Common myeloid progenitor, CD34-positive (primary cell): ENCODE data around the gene AGAP1.

Experiments
- CTCF ChIA-PET: fragments of 350-600 bp; sonication (Branson Sonifier 250); formaldehyde crosslinking; loops from one replicate; lab custom pipeline; 2021; ENCODE audit warnings: antibody characterized with exemption; lab: Charles Lee
- POLR2A ChIA-PET: fragments of 350-600 bp; sonication (Branson Sonifier 250); formaldehyde crosslinking; loops from one replicate; lab custom pipeline; 2021; ENCODE audit warnings: antibody characterized with exemption; lab: Charles Lee
- DNase-seq, 3 donors: peaks; one replicate each; pipeline versions ENCODE4 v3.0.0 to v3.0.0-alpha.2; 2013
- H3K27ac ChIP-seq, 2 experiments: 1 replicate in 1 of 2; 2 replicates in 1 of 2; pipeline ENCODE4 v1.7.0; 2013; ENCODE audit warnings: inconsistent platforms in 2 of 2, low read length in 2 of 2, mild to moderate bottlenecking in 2 of 2, low read depth in 1 of 2, moderate library complexity in 1 of 2; ENCODE audit not compliant: severe bottlenecking in 2 of 2, insufficient read depth in 1 of 2, poor library complexity in 1 of 2
- H3K27me3 ChIP-seq, 5 experiments: replicated peaks in 2 of 5; 1 replicate in 3 of 5; 2 replicates in 2 of 5; pipeline versions ENCODE4 v1.6.1 to v1.7.0; 2013; ENCODE audit warnings: low read length in 4 of 5, mild to moderate bottlenecking in 2 of 5, moderate library complexity in 2 of 5, inconsistent platforms in 1 of 5; ENCODE audit not compliant: insufficient read depth in 5 of 5, control insufficient read depth in 4 of 5
- H3K36me3 ChIP-seq, 4 experiments: 1 replicate in 2 of 4; 2 replicates in 2 of 4; pipeline versions ENCODE4 v1.6.1 to v1.7.0; 2013; ENCODE audit warnings: low read length in 3 of 4, control low read depth in 1 of 4, mild to moderate bottlenecking in 1 of 4; ENCODE audit not compliant: control insufficient read depth in 4 of 4, insufficient read depth in 4 of 4
- H3K4me1 ChIP-seq, 4 experiments: 1 replicate in 3 of 4; 2 replicates in 1 of 4; pipeline versions ENCODE4 v1.6.1 to v1.7.1; 2013; ENCODE audit warnings: low read length in 3 of 4, mild to moderate bottlenecking in 3 of 4, control low read depth in 1 of 4, inconsistent platforms in 1 of 4, moderate library complexity in 1 of 4; ENCODE audit not compliant: control insufficient read depth in 4 of 4, insufficient read depth in 4 of 4; ENCODE audit errors: control extremely low read depth in 1 of 4
- H3K4me3 ChIP-seq, 7 experiments: 1 replicate in 4 of 7; 2 replicates in 3 of 7; pipeline versions ENCODE4 v1.5.1 to v1.7.0; 2013; ENCODE audit warnings: mild to moderate bottlenecking in 7 of 7, low read length in 6 of 7, moderate library complexity in 6 of 7, inconsistent platforms in 2 of 7, low read depth in 2 of 7, control low read depth in 1 of 7; ENCODE audit not compliant: insufficient read depth in 4 of 7, control insufficient read depth in 1 of 7; ENCODE audit errors: extremely low read depth in 1 of 7
- H3K9me3 ChIP-seq, 5 experiments: 1 replicate in 4 of 5; 2 replicates in 1 of 5; pipeline versions ENCODE4 v1.6.1 to v1.7.1; 2013; ENCODE audit warnings: low read length in 4 of 5, mild to moderate bottlenecking in 2 of 5, inconsistent platforms in 1 of 5, low read depth in 1 of 5, moderate library complexity in 1 of 5; ENCODE audit not compliant: control insufficient read depth in 4 of 5, insufficient read depth in 2 of 5; ENCODE audit errors: control extremely low read depth in 1 of 5
- WGBS: methylation state at CpG from one replicate; pipeline ENCODE4 v1.1.5; 2013; ENCODE audit not compliant: insufficient coverage; 5-methylcytosine and 5-hydroxymethylcytosine counted together

The AGAP1 gene

DNA sequence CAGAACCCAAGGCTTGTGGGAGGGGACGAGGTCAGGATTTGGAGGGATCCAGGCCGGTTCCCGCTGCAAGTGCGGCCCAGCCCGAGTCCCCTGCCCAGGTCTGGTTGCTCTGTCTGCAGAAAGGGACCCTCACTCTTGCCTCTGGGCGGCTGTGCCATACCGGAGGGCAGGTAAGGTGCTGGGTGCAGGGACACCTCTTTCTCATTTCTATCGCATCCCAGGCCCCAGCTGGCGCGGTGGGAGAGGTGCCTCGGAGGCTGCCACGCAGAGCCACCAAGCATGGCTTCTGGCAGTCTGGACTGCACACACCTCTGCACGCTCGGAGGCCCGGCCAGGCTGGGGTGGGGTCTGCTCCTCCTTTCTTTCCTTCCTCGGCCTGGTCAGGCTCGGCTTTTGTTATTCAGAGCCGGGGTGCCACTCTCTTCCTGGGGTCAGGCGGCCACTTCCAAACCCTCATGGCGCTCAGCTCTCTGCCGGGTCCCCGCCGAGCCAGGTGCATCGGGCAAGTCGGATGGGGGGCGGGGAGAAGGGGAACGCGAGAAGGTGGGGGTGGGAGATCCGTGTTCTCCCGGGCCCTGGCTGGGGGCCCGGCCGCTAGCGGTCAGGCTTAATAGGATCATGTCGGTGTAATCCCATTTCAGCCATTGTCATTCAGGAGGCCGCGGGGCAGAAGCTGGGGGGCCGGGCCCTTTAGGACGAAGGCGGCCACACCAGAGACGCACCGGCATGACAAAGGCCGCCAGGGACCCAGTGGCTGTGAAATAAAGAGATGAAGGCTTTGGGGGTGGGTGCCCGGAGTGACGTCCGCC lies 665.3 kb downstream of the AGAP1 start:
- H3K9me3 ChIP-seq: peaks cover 0 to 2% (median 0%) of the 10 kb centered on the region in 5 experiments
- DNase-seq: no peak
- H3K36me3 ChIP-seq: no peaks in the 10 kb centered on the region
- 9% methylated on average over 41 of the region's 45 CpGs for WGBS
- ChIA-PET CTCF (interaction anchor here (0.9 to 1.6 kb wide), 2 partner anchors 18 to 393 kb away, joined by 3 read pairs; no protein-coding TSS in a partner anchor), POLR2A (no interaction called here)
- peaks cover 6 to 100% (median 43%) of the 10 kb centered on the region in 5 experiments for H3K27me3 ChIP-seq
- peaks cover 0 to 8% (median 4%) of the 10 kb centered on the region in 4 experiments for H3K4me1 ChIP-seq
- H3K27ac ChIP-seq: no peak overlapping the region
- no peak overlapping the region for H3K4me3 ChIP-seq

DNA sequence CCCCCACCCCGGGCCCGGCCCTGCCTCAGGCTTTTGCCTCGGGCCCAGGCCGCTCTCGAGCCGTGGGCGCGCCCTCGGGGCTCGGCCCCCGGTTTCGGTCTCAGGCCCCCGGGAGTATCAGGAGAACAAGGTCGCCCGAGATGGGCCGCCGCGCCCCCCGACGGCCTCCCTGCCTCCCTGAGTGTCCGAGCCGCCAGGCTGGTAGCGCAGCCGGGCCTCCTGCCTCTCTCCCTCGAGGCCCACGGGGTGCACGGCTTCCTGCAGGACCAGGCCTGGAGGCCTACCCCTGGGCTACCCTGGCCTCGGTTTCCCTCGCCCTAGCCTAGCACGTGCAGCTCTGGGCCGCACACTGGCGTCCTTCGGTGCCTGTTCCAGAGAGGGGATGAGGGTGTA lies 665.9 kb downstream of the AGAP1 start:
- 3% methylated on average over 28 of the region's 33 CpGs for WGBS
- ChIA-PET POLR2A (no interaction called here), CTCF (interaction anchor here (1.6 kb wide), 1 partner anchor 18 kb away, joined by 3 read pairs; no protein-coding TSS in a partner anchor)
- DNase-seq: no peak
- Histone ChIP-seq H3K27me3 (peaks cover 6 to 100% (median 45%) of the 10 kb centered on the region in 5 experiments), H3K4me3 (no peak overlapping the region), H3K4me1 (peaks cover 0 to 14% (median 7%) of the 10 kb centered on the region in 4 experiments), H3K27ac (no peak overlapping the region), H3K9me3 (no peaks in the 10 kb centered on the region), H3K36me3 (no peaks in the 10 kb centered on the region)

DNA sequence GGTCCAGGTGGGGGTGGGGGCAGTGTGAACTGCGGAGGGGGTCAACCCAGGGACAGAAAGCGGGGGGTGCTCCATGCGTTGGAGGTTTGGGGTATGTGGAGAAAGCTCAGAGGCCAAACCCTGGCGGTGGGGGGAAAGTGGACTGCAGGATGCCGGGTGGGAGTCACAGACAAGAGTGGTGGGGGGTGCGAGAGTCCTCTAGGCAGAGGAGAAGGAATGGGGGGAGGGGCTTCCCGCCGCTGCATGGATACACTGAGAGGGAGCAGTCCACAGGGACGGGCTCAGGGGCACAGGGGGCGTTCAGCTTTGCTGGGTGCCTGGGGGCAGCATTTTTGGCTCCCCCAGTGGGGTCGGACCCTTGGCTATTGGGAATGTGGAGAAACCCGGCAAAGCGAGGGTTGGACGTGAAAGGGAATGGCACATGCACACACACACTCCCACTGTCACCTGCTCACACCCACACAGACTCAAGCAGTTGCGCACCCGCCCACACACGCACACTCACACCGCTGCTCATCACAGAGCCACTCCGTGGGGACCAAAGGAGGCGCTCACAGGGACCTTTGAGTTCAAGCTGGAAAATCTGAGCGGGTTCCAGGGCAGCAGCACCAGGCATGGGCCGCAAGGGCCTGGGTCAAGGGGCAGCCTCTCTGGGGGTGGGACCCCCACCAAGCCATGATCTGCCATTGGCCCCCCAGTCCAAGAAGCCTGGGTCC lies 666.7 kb downstream of the AGAP1 start:
- WGBS: 31% methylated on average over 18 of the region's 22 CpGs
- ChIA-PET POLR2A (no interaction called here), CTCF (no interaction called here)
- Histone ChIP-seq H3K27ac (no peak overlapping the region), H3K9me3 (no peaks in the 10 kb centered on the region), H3K36me3 (no peaks in the 10 kb centered on the region), H3K4me1 (peaks cover 0 to 18% (median 7%) of the 10 kb centered on the region in 4 experiments), H3K4me3 (no peak overlapping the region), H3K27me3 (peaks cover 6 to 100% (median 48%) of the 10 kb centered on the region in 5 experiments)
- DNase-seq: no peak

DNA sequence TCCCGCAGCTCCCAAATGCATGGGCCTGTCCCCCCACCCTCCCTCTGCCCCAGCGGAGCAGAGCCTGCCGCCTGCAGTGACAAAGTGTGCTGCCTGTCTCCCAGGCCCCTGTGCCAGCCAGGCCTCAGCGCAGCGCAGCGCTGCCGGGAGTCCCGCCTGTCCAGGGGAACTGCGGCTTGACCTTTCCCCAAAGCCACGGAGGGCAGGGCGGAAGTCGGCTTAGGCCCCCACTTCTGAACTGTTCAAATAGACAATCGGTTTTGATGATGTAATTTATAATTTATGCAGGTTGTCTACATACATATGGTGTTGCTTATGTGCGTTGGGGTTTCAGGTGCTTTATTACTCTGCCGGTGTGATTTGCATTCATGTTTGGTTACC lies 667.2 kb downstream of the AGAP1 start:
- POLR2A ChIA-PET: no interaction called here
- peaks cover 6 to 100% (median 52%) of the 10 kb centered on the region in 5 experiments for H3K27me3 ChIP-seq
- CTCF ChIA-PET: no interaction called here

DNA sequence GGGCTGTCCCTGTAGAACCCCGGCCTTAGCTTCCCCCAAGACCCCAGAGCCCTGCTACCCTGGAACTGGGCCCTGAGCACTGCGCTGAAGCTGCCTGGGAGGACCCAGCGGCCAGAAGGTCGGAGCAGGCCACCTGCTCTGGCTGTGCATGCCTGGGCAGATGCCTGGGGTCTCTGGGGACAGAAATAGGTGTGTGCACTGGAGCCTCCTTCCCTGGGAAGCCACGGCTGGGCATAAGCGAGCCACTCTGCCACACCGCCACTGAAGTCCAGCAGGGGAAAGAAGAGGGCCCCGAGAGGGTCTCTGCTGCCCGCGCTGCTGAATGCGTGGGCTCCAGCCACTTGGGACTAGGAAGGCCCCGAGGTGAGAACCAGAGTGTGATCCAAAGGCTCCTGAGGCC lies 667.7 kb downstream of the AGAP1 start:
- Histone ChIP-seq H3K36me3 (no peaks in the 10 kb centered on the region), H3K9me3 (no peaks in the 10 kb centered on the region), H3K27ac (no peak overlapping the region), H3K4me3 (no peak overlapping the region), H3K4me1 (peaks cover 0 to 22% (median 10%) of the 10 kb centered on the region in 4 experiments), H3K27me3 (peaks cover 7 to 100% (median 52%) of the 10 kb centered on the region in 5 experiments)
- ChIA-PET CTCF (no interaction called here), POLR2A (no interaction called here)
- no peak for DNase-seq
- 71% methylated on average over 8 of the region's 12 CpGs for WGBS

More for the DNA sequence above, 667.2 kb downstream of the AGAP1 start:
- DNase-seq: no peak
- WGBS: 27% methylated on average over 10 of the region's 15 CpGs
- no peak overlapping the region for H3K4me3 ChIP-seq
- H3K4me1 ChIP-seq: peaks cover 0 to 18% (median 8%) of the 10 kb centered on the region in 4 experiments
- H3K36me3 ChIP-seq: no peaks in the 10 kb centered on the region
- H3K27ac ChIP-seq: no peak overlapping the region
- no peaks in the 10 kb centered on the region for H3K9me3 ChIP-seq

DNA sequence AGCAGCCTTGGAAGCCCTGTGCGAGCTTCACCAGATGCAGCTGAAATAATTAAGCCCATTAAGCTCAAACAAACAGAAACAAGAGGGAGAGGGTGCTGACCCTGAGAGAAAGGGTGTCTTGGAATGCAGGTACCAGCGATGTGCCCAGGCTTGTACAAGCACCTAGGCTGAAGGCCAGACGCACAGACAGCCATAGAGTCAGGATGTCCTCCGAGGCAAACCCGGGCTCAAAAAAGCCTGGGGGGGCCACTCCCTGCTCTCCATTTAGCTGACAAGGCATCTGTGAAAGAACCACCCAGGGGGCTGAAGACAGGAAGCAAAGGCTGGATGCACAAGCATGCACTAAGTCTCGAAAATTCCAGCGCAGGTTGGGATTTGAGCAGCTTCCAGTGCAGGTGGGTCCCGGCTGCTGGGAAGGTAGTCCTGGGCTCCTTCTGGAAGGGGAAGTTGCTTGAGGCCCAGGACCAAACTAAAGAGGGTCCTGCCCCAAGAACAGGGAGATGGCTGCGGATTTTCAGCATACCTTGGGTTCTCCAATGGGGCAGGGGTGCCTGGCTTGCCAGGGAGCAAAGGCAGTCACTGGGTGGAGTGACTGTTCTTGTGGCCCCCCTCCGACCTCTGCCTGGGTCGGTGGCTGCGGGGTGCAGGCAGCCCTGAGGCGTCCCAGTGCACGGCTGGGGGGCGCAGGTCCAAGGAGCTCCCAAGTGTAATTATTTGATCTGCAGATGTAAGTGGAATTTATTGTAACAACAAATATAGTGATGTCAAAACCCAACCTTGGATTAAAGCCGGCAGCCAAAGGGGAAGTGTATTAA lies 668.4 kb downstream of the AGAP1 start:
- POLR2A ChIA-PET: no interaction called here
- Histone ChIP-seq H3K4me3 (no peak overlapping the region), H3K36me3 (no peaks in the 10 kb centered on the region), H3K4me1 (peaks cover 0 to 29% (median 13%) of the 10 kb centered on the region in 4 experiments), H3K9me3 (no peaks in the 10 kb centered on the region), H3K27ac (no peak overlapping the region), H3K27me3 (peaks cover 10 to 100% (median 51%) of the 10 kb centered on the region in 5 experiments)
- CTCF ChIA-PET: interaction anchor here (1.2 kb wide), 1 partner anchor 9 kb away, joined by 3 read pairs; no protein-coding TSS in a partner anchor
- no peak for DNase-seq
- 46% methylated on average over 11 of the region's 16 CpGs for WGBS
